ENCODE data around the gene FCHSD2.
A peak's percentile ranks its signal among the peaks of the same experiment; 100 is the strongest.

FCHSD2 gene

GRCh38 chr11:73172992-73173656 is 31.0 kb upstream of the FCHSD2 start:
- no peak for DNase-seq (ENCODE audit: low read depth in 2 of 3, low spot score in 1 of 3)

GRCh38 chr11:73171436-73172161 is 29.5 kb upstream of the FCHSD2 start:
- DNase-seq (ENCODE audit: low read depth in 2 of 3, low spot score in 1 of 3) = no peak

GRCh38 chr11:73170140-73170539 is 28.0 kb upstream of the FCHSD2 start:
- DNase-seq (ENCODE audit: low read depth in 2 of 3, low spot score in 1 of 3) = no peak

- DNase-seq (ENCODE audit: low read depth in 2 of 3, low spot score in 1 of 3) = no peak
Observed at GRCh38 chr11:73168925-73169579, 26.9 kb upstream of the FCHSD2 start.

- DNase-seq (ENCODE audit: low read depth in 2 of 3, low spot score in 1 of 3) = no peak
Observed at GRCh38 chr11:73167363-73167954, 25.3 kb upstream of the FCHSD2 start.

GRCh38 chr11:73164803-73165540 is 22.9 kb upstream of the FCHSD2 start:
- no peak for DNase-seq (ENCODE audit: low read depth in 2 of 3, low spot score in 1 of 3)

GRCh38 chr11:73163638-73164174 is 21.6 kb upstream of the FCHSD2 start:
- DNase-seq (ENCODE audit: low read depth in 2 of 3, low spot score in 1 of 3) = no peak

GRCh38 chr11:73162196-73162740 is 20.1 kb upstream of the FCHSD2 start:
- no peak for DNase-seq (ENCODE audit: low read depth in 2 of 3, low spot score in 1 of 3)

GRCh38 chr11:73160005-73160760 is 18.1 kb upstream of the FCHSD2 start:
- no peak for DNase-seq (ENCODE audit: low read depth in 2 of 3, low spot score in 1 of 3)

- DNase-seq (ENCODE audit: low read depth in 2 of 3, low spot score in 1 of 3) = no peak
Observed at GRCh38 chr11:73159297-73159696, 17.2 kb upstream of the FCHSD2 start.

GRCh38 chr11:73158356-73159051 is 16.4 kb upstream of the FCHSD2 start:
- DNase-seq (ENCODE audit: low read depth in 2 of 3, low spot score in 1 of 3) = no peak

GRCh38 chr11:73157101-73158010 is 15.2 kb upstream of the FCHSD2 start:
- DNase-seq (ENCODE audit: low read depth in 2 of 3, low spot score in 1 of 3) = no peak

- no peak for DNase-seq (ENCODE audit: low read depth in 2 of 3, low spot score in 1 of 3)
Observed at GRCh38 chr11:73156686-73157085, 14.6 kb upstream of the FCHSD2 start.

- DNase-seq (ENCODE audit: low read depth in 2 of 3, low spot score in 1 of 3) = no peak
Observed at GRCh38 chr11:73156114-73156513, 14.0 kb upstream of the FCHSD2 start.

GRCh38 chr11:73155102-73155501 is 13.0 kb upstream of the FCHSD2 start:
- no peak for DNase-seq (ENCODE audit: low read depth in 2 of 3, low spot score in 1 of 3)

- no peak for DNase-seq (ENCODE audit: low read depth in 2 of 3, low spot score in 1 of 3)
Observed at GRCh38 chr11:73154178-73154577, 12.1 kb upstream of the FCHSD2 start.

GRCh38 chr11:73152861-73153483 is 10.9 kb upstream of the FCHSD2 start:
- peak in 1 of 3 donors; percentile 20 for DNase-seq (ENCODE audit: low read depth in 2 of 3, low spot score in 1 of 3)
